Loucy (cell line): ENCODE data around the gene SPRED2.

Experiments used
- EZH2phosphoT487 ChIP-seq: fragments of 200-600 bp; IDR thresholded peaks from 2 replicates; pipeline ENCODE4 v1.6.1; 2018; ENCODE audit warnings: antibody characterized with exemption, mild to moderate bottlenecking, moderate library complexity, borderline replicate concordance
- TF ChIP-seq, protein P1 (sequence below): fragments of 200-600 bp; sonication (generic); conservative IDR thresholded peaks from 2 replicates; pipeline ENCODE4 v1.5.1; 2014; ENCODE audit warnings: mild to moderate bottlenecking, antibody characterized with exemption, low read length

DNA sequence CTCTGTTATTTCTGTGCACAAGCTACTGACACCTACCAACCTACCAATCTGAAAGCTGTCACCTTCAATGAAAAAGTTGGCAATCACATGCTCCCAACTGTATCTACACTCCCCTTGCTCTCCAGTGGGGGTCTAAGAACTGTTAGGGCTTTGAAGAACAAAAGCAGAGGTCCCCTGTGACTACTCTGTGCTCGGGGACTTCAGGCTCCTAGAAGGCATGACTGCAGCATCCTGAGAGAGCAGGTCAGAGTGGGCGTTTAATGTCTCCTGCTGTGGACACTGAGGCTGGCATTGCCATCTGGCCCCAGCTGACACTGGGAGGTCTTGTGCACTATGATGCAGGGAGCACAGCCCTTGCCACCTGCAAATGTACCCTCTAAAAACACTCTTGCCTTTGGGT, 111.5 kb downstream of the SPRED2 start:
- TF ChIP-seq, protein P1, sequence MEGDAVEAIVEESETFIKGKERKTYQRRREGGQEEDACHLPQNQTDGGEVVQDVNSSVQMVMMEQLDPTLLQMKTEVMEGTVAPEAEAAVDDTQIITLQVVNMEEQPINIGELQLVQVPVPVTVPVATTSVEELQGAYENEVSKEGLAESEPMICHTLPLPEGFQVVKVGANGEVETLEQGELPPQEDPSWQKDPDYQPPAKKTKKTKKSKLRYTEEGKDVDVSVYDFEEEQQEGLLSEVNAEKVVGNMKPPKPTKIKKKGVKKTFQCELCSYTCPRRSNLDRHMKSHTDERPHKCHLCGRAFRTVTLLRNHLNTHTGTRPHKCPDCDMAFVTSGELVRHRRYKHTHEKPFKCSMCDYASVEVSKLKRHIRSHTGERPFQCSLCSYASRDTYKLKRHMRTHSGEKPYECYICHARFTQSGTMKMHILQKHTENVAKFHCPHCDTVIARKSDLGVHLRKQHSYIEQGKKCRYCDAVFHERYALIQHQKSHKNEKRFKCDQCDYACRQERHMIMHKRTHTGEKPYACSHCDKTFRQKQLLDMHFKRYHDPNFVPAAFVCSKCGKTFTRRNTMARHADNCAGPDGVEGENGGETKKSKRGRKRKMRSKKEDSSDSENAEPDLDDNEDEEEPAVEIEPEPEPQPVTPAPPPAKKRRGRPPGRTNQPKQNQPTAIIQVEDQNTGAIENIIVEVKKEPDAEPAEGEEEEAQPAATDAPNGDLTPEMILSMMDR, result no peak
- TF ChIP-seq EZH2phosphoT487, result no peak
